GM20000 (cell line): ENCODE data around the gene GEMIN7.
A peak's percentile ranks its signal among the peaks of the same experiment; 100 is the strongest.

Experiments
- DNase-seq: peaks from one replicate; pipeline ENCODE4 v3.0.0; 2012; ENCODE audit warnings: low spot score
- CTCF ChIP-seq: IDR thresholded peaks from 2 replicates; pipeline ENCODE4 v1.5.1; 2012; ENCODE audit warnings: mild to moderate bottlenecking, control low read depth; ENCODE audit errors: extremely low read depth, missing control alignments

The GEMIN7 gene

DNA sequence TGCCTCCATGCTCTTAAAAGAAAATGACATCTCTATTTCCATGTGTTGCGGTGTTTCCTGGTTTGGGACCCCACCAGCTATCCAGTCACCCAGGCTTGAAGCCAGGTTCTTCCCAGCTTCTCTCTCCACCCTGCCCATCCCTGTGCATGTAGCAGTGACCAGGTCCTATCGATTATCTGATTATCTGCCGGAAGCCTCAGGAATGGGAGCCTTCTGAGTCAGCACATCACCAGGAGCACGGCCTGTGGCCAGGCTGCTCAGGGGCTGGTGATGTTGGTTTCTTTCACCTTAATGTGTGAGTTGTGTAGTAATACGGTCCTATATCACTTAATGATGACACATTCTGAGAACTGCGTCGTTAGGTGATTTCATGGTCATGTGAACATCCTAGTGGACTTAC lies 47.6 kb downstream of the GEMIN7 start:
- DNase-seq, result no peak
- no peak for TF ChIP-seq CTCF

- no peak for DNase-seq
- TF ChIP-seq CTCF, result no peak
Measured at GRCh38 chr19:45128146-45128545, 49.1 kb downstream of the GEMIN7 start.

- TF ChIP-seq CTCF, result no peak
- DNase-seq, result no peak
Measured at GRCh38 chr19:45128806-45129205, 49.7 kb downstream of the GEMIN7 start.

GRCh38 chr19:45130236-45130635 lies 51.2 kb downstream of the GEMIN7 start:
- DNase-seq, result no peak
- no peak for TF ChIP-seq CTCF

DNA sequence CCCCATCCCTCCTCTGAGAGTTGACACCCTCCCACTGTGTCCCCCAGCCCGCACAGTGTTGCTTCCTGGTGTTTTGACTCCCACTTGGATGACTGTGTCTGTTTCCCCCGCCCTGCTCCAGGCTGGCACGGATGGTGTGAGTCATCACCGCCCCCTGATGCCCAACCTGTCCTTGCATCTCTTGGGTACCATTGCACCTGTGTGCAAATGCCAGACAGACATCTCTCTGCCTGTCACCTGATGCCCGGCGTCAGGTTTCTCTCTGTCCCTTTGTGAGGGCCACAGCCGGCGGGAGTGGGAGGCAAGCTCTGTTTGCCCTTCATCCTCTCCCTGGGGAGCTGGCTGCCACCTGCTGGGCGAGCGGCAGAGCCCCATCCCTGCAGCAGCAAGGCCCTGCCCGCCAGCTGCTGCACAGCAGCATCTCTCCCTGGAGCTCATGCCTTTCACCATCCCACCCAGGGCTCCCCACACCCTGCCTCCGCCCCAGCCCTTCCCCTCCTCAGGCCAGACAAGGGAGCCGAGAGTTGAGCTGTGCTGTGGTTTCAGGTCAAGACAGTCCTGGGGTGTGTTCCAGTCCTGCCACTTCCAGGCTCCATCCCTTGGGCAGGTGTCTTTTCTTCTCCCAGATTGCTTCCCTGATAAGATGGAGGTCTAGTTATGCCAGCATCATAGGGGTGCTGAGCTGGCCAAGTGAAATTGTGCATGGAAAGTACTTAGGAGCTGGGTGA lies 52.0 kb downstream of the GEMIN7 start:
- DNase-seq, result no peak
- TF ChIP-seq CTCF, result peak; percentile 7

DNA sequence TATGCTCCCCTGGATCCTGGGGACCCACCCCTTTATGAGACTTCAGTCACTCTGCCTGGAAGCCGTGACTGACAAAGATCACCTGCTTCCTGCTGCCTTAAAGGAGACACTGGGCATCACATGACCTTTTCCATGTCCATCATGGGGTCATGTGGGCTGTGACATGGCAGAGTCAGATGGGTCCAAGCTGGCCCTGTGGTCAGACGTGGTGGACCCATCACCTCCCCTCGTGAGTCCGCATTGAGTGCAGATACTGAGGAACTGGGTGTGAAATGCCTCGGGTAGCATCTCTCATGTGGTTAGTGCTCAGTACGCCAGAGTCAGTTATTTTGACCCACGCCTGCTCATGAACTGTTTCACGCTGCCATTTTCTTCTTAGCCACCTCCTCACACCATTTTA lies 54.6 kb downstream of the GEMIN7 start:
- DNase-seq, result no peak

More for the DNA sequence above, 54.6 kb downstream of the GEMIN7 start:
- no peak for TF ChIP-seq CTCF
